H1 (cell line): ENCODE data around the gene EEF1AKMT3. TPM values are rescaled to one million over a fixed set of nuclear protein-coding genes. Genes with fewer than 3 reads are reported as not detected.

Experiments used
- CHD2 ChIP-seq: IDR thresholded peaks from 2 replicates; pipeline ENCODE4 v1.6.1; 2012; ENCODE audit warnings: low read length, improper control_type of control experiment
- polyA plus RNA-seq, 7 experiments: library from polyadenylated mRNA; depleted of rRNA in 3 of 7; stranded (reverse) in 5 of 7; unstranded in 2 of 7; fragments of >200 nt in 5 of 7; fragments of 200-250 nt in 2 of 7; gene quantifications; 1 replicate in 5 of 7; 2 replicates in 1 of 7; 4 replicates in 1 of 7; pipeline versions ENCODE4 v1.2.1 to v1.2.3, GENCODE V29; 2011 to 2013; ENCODE audit warnings: missing spikeins in 2 of 7, mixed read lengths in 2 of 7
- total RNA-seq: library from RNA; stranded (reverse); fragmentation: NEBNext Ultra II Directional; extraction: Animal tissue kit (Norgen Biotek cat#: 25700); gene quantifications from 2 replicates; pipeline ENCODE4 v1.2.1, GENCODE V29; 2021
- TF ChIP-seq, protein P1 (sequence below): IDR thresholded peaks from 2 replicates; pipeline ENCODE4 v1.6.1; 2012; ENCODE audit warnings: low read length, inconsistent platforms

Gene EEF1AKMT3
- total and polyA plus RNA-seq, 2 of the 8 experiments (the other 6 are each of a cell fraction or from before 2014, with no cell fraction given): 3.1 to 4.4 TPM

GRCh38 chr12:57740656-57741412 lies 31.6 kb upstream of the EEF1AKMT3 start (continued):
- TF ChIP-seq, protein P1, sequence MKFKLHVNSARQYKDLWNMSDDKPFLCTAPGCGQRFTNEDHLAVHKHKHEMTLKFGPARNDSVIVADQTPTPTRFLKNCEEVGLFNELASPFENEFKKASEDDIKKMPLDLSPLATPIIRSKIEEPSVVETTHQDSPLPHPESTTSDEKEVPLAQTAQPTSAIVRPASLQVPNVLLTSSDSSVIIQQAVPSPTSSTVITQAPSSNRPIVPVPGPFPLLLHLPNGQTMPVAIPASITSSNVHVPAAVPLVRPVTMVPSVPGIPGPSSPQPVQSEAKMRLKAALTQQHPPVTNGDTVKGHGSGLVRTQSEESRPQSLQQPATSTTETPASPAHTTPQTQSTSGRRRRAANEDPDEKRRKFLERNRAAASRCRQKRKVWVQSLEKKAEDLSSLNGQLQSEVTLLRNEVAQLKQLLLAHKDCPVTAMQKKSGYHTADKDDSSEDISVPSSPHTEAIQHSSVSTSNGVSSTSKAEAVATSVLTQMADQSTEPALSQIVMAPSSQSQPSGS: no peak
- no peak for TF ChIP-seq CHD2
